GM18873 (cell line): ENCODE measurements around the gene MORN5.

Source experiments
- ATAC-seq: cut with Tn5 transposase; IDR thresholded peaks from one replicate; pipeline ENCODE4 v1.9.1; 2021; ENCODE audit warnings: mild to moderate bottlenecking, moderate library complexity, moderate number of reproducible peaks; ENCODE audit not compliant: unreplicated experiment, low FRiP score

MORN5 gene

GRCh38 chr9:122140368-122141193 is 19.1 kb upstream of the MORN5 start:
- ATAC-seq = no peak

GRCh38 chr9:122141671-122142070 is 18.0 kb upstream of the MORN5 start:
- no peak for ATAC-seq

- ATAC-seq = no peak
Measured at GRCh38 chr9:122143296-122143695, 16.4 kb upstream of the MORN5 start.

- no peak for ATAC-seq
Measured at GRCh38 chr9:122143876-122144405, 15.8 kb upstream of the MORN5 start.

- no peak for ATAC-seq
Measured at GRCh38 chr9:122144836-122145591, 14.7 kb upstream of the MORN5 start.

GRCh38 chr9:122145592-122145863 is 14.2 kb upstream of the MORN5 start:
- ATAC-seq = no peak

GRCh38 chr9:122151267-122151828 is 8.4 kb upstream of the MORN5 start:
- ATAC-seq = no peak

- no peak for ATAC-seq
Measured at GRCh38 chr9:122155796-122156195, 3.9 kb upstream of the MORN5 start.

- ATAC-seq = no peak
Measured at GRCh38 chr9:122158202-122158601, 1.5 kb upstream of the MORN5 start.

- ATAC-seq = no peak
Measured at GRCh38 chr9:122159925-122160246, 178 bp downstream of the MORN5 start.

GRCh38 chr9:122162415-122162814 is 2.7 kb downstream of the MORN5 start:
- no peak for ATAC-seq

- no peak for ATAC-seq
Measured at GRCh38 chr9:122164286-122164685, 4.6 kb downstream of the MORN5 start.

- no peak for ATAC-seq
Measured at GRCh38 chr9:122168356-122168755, 8.6 kb downstream of the MORN5 start.

- no peak for ATAC-seq
Measured at GRCh38 chr9:122172131-122172530, 12.4 kb downstream of the MORN5 start.

- ATAC-seq = no peak
Measured at GRCh38 chr9:122173670-122174069, 14.0 kb downstream of the MORN5 start.

- ATAC-seq = no peak
Measured at GRCh38 chr9:122176916-122177315, 17.2 kb downstream of the MORN5 start.

- no peak for ATAC-seq
Measured at GRCh38 chr9:122179054-122179689, 19.5 kb downstream of the MORN5 start.

- no peak for ATAC-seq
Measured at GRCh38 chr9:122179690-122180074, 20.0 kb downstream of the MORN5 start.

GRCh38 chr9:122180633-122181032 is 20.9 kb downstream of the MORN5 start:
- no peak for ATAC-seq

- ATAC-seq = no peak
Measured at GRCh38 chr9:122183501-122183900, 23.8 kb downstream of the MORN5 start.

- ATAC-seq = no peak
Measured at GRCh38 chr9:122184551-122184950, 24.8 kb downstream of the MORN5 start.
